Measurements from ENCODE around the gene GPRIN2.
"Not testable (repeated sequence)": the region's sequence is repeated elsewhere in the genome, so short reads cannot be mapped to it uniquely, and the experiment has no call there.

GPRIN2 gene

DNA sequence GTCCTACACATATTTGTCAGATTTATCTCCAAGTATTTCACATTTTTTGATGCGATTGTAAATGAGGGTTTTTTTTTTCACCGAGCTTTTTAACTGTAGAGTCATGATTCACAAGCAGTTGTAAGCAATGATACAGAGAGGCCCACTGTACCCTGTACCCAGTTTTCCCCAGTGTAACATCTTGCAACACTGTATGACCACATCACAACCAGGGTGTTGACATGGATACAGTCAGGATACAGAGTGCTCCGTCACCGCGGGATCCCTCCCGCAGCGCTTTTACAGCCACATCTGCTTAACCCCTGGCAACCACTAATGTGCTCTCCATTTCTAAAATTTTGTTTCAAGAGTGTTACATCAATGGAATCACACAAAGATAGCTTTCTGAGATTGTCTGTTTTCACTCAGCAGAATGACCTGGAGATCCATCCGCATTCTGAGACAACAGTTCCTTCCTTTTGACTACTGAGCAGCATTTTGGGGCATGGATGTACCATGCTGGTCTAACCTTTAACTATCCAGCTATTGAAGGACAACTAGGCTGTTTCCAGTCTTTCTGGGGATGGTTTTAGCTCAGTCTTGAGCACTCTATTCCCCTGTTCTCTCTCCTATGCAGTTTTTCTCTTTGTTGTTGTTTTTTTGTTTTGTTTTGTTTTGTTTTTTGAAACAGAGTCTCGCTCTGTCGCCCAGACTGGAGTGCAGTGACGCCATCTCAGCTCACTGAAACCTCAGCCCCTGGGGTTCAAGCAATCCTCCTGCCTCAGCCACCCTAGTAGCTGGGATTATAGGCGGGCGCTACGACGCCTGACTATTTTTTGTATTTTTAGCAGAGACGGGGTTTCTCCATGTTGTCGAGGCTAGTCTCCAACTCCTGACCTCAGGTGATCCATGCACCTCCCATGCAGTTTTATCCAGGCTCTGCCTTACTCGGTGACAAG, 25.9 kb downstream of the GPRIN2 start:
- Histone ChIP-seq H3K27me3 (ENCODE audit: insufficient read depth, low read depth, severe bottlenecking) (no peaks in the 10 kb centered on the region), H3K9me3 (ENCODE audit: severe bottlenecking) (peaks cover 3% of the 10 kb centered on the region), H3K4me3 (ENCODE audit: low read depth, low read length) (no peak overlapping the region), H3K27ac (no peak overlapping the region), H3K36me3 (no peaks in the 10 kb centered on the region)
- TF ChIP-seq CTCF (IDR thresholded peaks at IDR 0.05; ENCODE audit: low read depth, low read length) = no peak
- DNase-seq = no peak

DNA sequence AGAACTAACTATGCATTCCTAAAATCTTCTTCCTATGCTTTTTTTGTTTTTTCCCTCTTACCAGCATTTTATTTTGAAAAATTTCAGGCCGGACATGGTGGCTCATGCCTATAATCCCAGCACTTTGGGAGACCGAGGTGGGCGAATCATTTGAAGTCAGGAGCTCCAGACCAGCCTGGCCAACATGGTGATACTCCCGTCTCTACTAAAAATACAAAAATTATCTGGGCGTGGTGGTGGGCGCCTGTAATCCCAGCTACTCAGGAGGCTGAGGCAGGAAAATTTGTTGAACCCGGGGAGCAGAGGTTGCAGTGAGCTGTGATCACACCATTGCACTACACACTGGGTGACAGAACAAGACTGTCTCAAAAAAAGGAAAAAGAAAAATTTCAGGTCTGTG, 26.7 kb downstream of the GPRIN2 start:
- H3K36me3 ChIP-seq; H3K4me3 ChIP-seq (ENCODE audit: low read depth, low read length); H3K27me3 ChIP-seq (ENCODE audit: insufficient read depth, low read depth, severe bottlenecking); H3K27ac ChIP-seq; H3K9me3 ChIP-seq (ENCODE audit: severe bottlenecking); DNase-seq: not testable (repeated sequence)

- no peaks in the 10 kb centered on the region for H3K36me3 ChIP-seq
- no peak for TF ChIP-seq CTCF (IDR thresholded peaks at IDR 0.05; ENCODE audit: low read depth, low read length)
- H3K27me3 ChIP-seq (ENCODE audit: insufficient read depth, low read depth, severe bottlenecking) = no peaks in the 10 kb centered on the region
- H3K27ac ChIP-seq = no peak overlapping the region
- H3K4me3 ChIP-seq (ENCODE audit: low read depth, low read length) = no peak overlapping the region
- H3K9me3 ChIP-seq (ENCODE audit: severe bottlenecking) = peaks cover 3% of the 10 kb centered on the region
- DNase-seq = no peak
Measured at GRCh38 chr10:46528675-46529615, 27.5 kb downstream of the GPRIN2 start.

DNA sequence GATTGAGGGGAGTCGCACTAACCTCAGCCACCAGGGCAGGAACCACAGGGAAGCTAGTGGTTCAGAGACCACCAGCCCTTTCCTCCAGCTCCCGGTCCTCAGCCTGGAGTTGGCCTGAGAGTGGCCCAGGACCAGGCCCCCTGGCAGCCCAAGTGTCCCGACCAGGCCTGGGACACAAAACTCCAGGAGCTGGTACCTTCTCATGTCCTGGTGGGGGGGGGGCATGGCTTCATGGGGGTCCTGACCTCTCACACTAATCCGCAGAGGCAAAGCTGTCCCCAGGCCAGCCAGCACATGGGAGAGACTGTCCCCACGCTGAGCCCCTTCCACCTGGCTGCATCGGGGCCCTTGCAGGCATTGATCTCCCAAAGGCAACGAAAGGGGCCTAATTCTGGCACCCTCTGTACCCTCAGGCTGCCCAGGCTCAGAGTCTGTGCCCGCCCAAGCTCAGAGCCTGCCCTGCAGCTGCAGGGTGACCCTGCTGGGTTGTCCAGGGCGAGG, 28.2 kb downstream of the GPRIN2 start:
- H3K9me3 ChIP-seq (ENCODE audit: severe bottlenecking) = peaks cover 3% of the 10 kb centered on the region
- H3K36me3 ChIP-seq = no peaks in the 10 kb centered on the region
- TF ChIP-seq CTCF (IDR thresholded peaks at IDR 0.05; ENCODE audit: low read depth, low read length) = no peak
- no peaks in the 10 kb centered on the region for H3K27me3 ChIP-seq (ENCODE audit: insufficient read depth, low read depth, severe bottlenecking)
- H3K27ac ChIP-seq = no peak overlapping the region
- no peak overlapping the region for H3K4me3 ChIP-seq (ENCODE audit: low read depth, low read length)
- DNase-seq = no peak

DNA sequence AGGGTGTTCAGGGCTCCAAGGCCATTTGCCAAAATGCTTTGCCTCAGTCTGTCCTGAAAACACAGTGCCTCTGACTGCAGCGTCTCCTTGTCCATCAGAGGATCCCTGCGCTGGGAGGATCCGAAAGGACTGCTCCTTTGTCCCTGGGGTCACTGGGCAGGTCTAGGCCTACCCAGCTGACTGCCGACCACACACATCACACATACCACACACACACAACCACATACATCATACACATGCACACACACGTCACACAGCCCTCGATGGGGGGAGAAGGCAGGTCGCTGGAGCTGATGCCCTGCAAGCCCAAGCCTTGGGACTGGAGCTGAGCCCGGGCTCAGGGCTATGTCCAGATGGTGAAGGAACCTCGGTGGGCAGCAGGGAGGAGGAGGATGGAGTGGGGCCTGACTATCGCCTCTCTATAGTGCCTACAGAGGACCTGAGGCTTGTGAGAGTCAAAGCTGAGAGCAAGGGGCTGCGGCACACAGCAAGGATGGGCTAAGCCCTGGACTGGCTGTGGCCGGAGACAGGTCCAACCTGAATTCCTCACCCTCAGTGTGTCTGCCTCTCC, 29.1 kb downstream of the GPRIN2 start:
- no peak for DNase-seq
- Histone ChIP-seq H3K4me3 (ENCODE audit: low read depth, low read length) (no peak overlapping the region), H3K27ac (no peak overlapping the region), H3K27me3 (ENCODE audit: insufficient read depth, low read depth, severe bottlenecking) (no peaks in the 10 kb centered on the region), H3K9me3 (ENCODE audit: severe bottlenecking) (peaks cover 3% of the 10 kb centered on the region), H3K36me3 (no peaks in the 10 kb centered on the region)
- TF ChIP-seq CTCF (IDR thresholded peaks at IDR 0.05; ENCODE audit: low read depth, low read length) = no peak

GRCh38 chr10:46526682-46527038, 29.8 kb downstream of the GPRIN2 start:
- H3K27ac ChIP-seq = no peak overlapping the region

More at GRCh38 chr10:46526682-46527038, 29.8 kb downstream of the GPRIN2 start:
- TF ChIP-seq CTCF (IDR thresholded peaks at IDR 0.05; ENCODE audit: low read depth, low read length) = no peak
- Histone ChIP-seq H3K36me3 (no peaks in the 10 kb centered on the region), H3K4me3 (ENCODE audit: low read depth, low read length) (no peak overlapping the region), H3K9me3 (ENCODE audit: severe bottlenecking) (peaks cover 3% of the 10 kb centered on the region), H3K27me3 (ENCODE audit: insufficient read depth, low read depth, severe bottlenecking) (no peaks in the 10 kb centered on the region)
- DNase-seq = no peak
